Mesothelial cell of epicardium (in vitro differentiated cells): Measurements from ENCODE around the gene MMP17. TPM values are rescaled to one million over a fixed set of nuclear protein-coding genes. Genes with fewer than 3 reads are reported as not detected.

Source experiments
- DNase-seq, 2 experiments: peaks; one replicate each; pipeline ENCODE4 v3.0.0; 2021; ENCODE audit warnings: low spot score in 2 of 2; ENCODE audit not compliant: unreplicated experiment in 2 of 2
- H3K27ac Mint-ChIP-seq: 2 replicates; pipeline ENCODE4 v1.8.0; 2021; ENCODE audit warnings: mixed read lengths
- H3K27me3 Mint-ChIP-seq: 2 replicates; pipeline ENCODE4 v1.8.0; 2021; ENCODE audit warnings: low read depth, mixed read lengths
- H3K36me3 Mint-ChIP-seq: 2 replicates; pipeline ENCODE4 v1.8.0; 2021; ENCODE audit warnings: mixed read lengths
- H3K4me1 Mint-ChIP-seq: 2 replicates; pipeline ENCODE4 v1.8.0; 2021; ENCODE audit warnings: mixed read lengths
- H3K4me3 Mint-ChIP-seq: 2 replicates; pipeline ENCODE4 v1.8.0; 2021; ENCODE audit warnings: mild to moderate bottlenecking, moderate library complexity, mixed read lengths
- H3K9me3 Mint-ChIP-seq: 2 replicates; pipeline ENCODE4 v1.8.0; 2021; ENCODE audit warnings: mixed read lengths
- total RNA-seq: library from RNA; stranded (reverse); gene quantifications from 3 replicates; pipeline ENCODE4 v1.2.1, GENCODE V29; 2021
- TF ChIP-seq, protein P1 (sequence below): fragments of 200-600 bp; sonication (generic); IDR thresholded peaks from one replicate; pipeline ENCODE4 v1.5.0; 2021; ENCODE audit warnings: antibody characterized with exemption; ENCODE audit not compliant: unreplicated experiment

MMP17 gene
- total RNA-seq, 1 donor from 2014 or later, result 1.8 TPM

DNA sequence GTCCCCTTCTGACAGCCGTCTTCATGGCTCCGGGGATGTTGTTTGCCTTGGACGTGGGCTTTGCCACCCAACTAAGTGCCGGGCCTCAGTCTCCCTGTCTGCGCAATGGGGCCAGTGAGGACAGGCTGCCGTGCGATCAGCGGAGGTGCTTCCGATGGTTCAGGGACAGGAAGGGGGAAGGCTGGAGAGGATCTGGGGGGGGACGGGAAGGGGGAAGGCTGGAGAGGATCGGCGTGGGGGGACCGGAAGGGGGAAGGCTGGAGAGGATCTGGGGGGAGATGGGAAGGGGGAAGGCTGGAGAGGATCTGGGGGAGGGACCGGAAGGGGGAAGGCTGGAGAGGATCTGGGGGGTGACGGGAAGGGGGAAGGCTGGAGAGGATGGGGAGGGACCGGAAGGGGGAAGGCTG is 3.4 kb downstream of the MMP17 start:
- H3K36me3 Mint-ChIP-seq, result no peaks in the 10 kb centered on the region
- no peaks in the 10 kb centered on the region for H3K9me3 Mint-ChIP-seq
- H3K27ac Mint-ChIP-seq, result no peak overlapping the region
- no peak for DNase-seq
- TF ChIP-seq, protein P1, sequence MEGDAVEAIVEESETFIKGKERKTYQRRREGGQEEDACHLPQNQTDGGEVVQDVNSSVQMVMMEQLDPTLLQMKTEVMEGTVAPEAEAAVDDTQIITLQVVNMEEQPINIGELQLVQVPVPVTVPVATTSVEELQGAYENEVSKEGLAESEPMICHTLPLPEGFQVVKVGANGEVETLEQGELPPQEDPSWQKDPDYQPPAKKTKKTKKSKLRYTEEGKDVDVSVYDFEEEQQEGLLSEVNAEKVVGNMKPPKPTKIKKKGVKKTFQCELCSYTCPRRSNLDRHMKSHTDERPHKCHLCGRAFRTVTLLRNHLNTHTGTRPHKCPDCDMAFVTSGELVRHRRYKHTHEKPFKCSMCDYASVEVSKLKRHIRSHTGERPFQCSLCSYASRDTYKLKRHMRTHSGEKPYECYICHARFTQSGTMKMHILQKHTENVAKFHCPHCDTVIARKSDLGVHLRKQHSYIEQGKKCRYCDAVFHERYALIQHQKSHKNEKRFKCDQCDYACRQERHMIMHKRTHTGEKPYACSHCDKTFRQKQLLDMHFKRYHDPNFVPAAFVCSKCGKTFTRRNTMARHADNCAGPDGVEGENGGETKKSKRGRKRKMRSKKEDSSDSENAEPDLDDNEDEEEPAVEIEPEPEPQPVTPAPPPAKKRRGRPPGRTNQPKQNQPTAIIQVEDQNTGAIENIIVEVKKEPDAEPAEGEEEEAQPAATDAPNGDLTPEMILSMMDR, result no peak
- no peak overlapping the region for H3K4me3 Mint-ChIP-seq
- H3K27me3 Mint-ChIP-seq, result peaks cover 46% of the 10 kb centered on the region
- H3K4me1 Mint-ChIP-seq, result peaks cover 9% of the 10 kb centered on the region

DNA sequence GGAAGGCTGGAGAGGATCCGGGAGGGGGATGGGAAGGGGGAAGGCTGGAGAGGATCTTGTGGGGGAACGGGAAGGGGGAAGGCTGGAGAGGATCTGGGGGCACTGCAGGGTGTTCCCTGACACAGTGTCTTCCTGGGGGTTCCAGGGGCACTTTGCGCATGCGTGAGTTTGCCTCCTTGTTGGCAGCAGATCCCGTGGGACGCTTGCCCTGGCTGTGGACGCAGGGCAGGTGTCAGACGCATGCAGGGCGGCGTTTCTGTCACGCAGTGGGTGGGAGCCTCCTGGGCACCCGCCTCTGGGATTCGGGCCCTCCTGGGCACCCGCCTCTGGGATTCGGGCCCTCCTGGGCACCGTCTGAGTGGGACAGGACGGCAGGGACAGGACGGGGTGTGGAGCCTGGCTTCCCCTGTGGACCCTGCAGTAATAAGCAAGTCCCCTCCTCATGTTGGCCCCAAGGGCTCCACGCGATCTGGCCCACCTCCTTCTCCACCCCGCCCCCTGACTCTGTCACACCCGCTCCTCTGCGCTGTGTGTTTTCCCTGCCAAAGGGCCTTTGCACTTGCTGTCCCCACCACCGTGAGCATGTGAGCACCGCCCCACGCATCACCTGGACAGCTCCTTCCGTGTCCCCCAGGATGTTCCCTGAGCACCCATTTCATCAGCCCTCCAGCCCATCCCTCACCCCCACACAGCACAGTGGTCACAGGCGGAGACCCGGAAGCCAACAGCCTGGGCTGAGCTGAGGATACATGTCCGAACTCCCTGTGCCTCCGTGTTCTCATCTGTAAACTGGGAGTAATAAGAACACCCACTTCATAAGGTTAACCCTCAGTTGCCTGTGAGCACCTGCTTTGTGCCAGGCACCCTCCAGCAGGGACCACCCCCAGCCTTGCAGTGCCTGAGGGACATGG is 4.4 kb downstream of the MMP17 start:
- H3K36me3 Mint-ChIP-seq, result no peaks in the 10 kb centered on the region
- H3K27me3 Mint-ChIP-seq, result peaks cover 38% of the 10 kb centered on the region
- no peaks in the 10 kb centered on the region for H3K9me3 Mint-ChIP-seq
- TF ChIP-seq, protein P1, result no peak
- no peak overlapping the region for H3K27ac Mint-ChIP-seq
- H3K4me3 Mint-ChIP-seq, result no peak overlapping the region
- H3K4me1 Mint-ChIP-seq, result peaks cover 9% of the 10 kb centered on the region
- no peak for DNase-seq

DNA sequence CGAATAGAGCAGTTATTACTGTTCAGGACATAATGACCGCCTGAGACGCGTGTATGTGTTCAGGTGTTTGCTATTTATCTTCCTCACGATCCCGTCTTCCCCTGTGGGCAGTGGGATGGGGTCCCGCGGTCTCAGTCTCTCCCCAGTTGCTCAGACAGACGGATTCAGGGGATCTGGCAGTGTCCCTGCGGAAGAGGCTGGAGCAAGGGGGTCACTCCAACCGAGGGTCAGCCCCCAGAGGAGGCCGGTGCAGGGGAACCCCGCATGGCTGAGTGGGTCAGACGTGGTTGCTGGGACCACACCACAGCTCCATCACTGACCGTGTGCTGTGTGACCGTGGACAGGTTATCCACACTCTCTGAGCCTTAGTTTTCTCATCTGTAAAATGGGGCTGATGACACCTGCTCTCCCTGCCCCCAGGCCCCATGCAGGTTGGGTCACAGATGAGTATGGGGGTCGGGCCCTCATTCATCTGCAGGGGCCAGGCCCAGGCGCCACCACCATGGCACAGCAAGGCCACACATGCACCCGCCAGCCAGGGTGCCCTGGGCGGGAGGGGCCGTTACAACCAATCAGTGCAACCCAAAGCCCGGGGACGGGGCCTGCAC is 5.2 kb downstream of the MMP17 start:
- peaks cover 9% of the 10 kb centered on the region for H3K4me1 Mint-ChIP-seq
- no peak overlapping the region for H3K4me3 Mint-ChIP-seq
- no peak overlapping the region for H3K27ac Mint-ChIP-seq

DNA sequence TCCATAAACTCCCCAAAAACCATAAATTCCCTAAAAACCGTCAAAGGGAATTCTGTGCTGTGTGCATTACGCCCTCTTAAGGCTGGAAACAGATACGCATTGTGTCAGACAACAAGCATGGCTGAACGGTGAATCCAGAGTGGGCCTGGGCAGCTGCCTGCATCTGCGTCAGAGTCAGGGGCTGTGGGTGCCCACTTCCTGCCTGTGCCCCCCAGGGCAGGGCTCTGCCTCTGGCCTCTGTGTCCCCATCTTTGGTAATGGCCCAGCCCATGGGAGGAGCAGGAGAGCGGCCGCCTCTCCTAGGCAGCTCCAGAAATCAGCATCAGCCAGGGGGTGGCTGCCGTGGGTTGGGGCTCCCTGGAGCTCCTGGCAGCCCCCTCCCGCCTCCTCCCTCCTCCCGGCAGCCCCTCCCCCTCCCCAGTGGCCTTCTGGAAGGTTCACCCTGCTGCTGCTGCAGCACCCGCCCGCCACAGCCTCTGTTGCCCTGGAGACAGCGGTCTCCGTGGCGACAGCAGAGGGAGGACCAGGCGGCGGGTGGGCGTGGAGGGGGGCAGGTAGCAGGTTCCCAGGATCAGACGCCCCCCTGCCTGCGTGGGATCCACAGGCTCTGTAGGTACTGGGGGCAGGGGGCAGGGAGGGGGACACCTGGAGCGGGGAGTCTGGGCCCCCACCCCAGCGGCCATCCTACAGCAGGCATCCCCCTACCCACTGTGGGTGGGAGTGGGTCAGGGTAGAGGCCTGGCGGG is 5.9 kb downstream of the MMP17 start:
- Mint-ChIP-seq H3K27me3 (peaks cover 35% of the 10 kb centered on the region), H3K9me3 (no peaks in the 10 kb centered on the region), H3K4me3 (no peak overlapping the region), H3K4me1 (peaks cover 9% of the 10 kb centered on the region), H3K36me3 (no peaks in the 10 kb centered on the region), H3K27ac (no peak overlapping the region)
- TF ChIP-seq, protein P1, result no peak
- no peak for DNase-seq

More for the DNA sequence above, 5.2 kb downstream of the MMP17 start:
- TF ChIP-seq, protein P1, result peak; percentile 26
- Mint-ChIP-seq H3K27me3 (peaks cover 36% of the 10 kb centered on the region), H3K36me3 (no peaks in the 10 kb centered on the region), H3K9me3 (no peaks in the 10 kb centered on the region)
- DNase-seq, result no peak

DNA sequence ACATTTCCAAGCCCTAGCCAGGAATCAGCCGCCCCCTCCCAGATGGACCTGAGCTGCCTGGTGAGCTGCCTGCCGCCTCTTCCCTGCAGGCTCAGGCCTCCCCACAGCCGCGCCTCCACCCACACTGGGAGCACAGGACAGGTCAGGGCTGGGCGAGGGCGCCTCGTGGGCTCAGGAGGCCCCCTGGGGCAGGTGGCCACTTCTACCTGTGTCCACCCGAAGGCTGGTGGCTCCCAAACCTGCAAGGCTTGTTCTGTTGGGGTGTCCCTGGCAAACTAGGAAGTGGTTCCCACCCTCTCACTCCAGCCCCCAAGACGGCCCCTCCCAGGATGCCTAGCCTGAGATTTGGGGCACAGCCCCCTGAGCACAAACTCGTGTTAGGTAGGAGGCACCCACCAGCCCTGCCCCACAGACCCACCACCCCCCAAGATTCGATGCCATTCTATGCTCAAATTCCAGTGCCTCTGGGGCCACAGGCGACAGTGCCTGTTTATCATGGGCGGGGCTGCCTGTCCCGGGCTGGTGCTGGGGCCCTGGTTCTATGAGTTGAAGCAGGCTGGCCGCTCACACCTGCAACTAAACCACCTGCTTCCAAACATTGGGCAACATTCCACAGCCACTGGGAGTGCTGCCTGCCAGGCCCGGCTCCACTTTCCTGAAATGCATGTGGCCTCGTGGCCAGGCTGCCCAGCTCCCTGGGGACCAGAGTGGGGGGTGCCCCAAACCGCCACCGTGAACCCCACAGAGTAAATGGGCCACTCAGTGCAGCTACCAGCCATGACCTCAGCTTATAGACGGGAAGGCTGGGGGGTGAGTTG is 6.8 kb downstream of the MMP17 start:
- no peaks in the 10 kb centered on the region for H3K9me3 Mint-ChIP-seq
- H3K4me3 Mint-ChIP-seq, result no peak overlapping the region
- DNase-seq, result no peak
- no peaks in the 10 kb centered on the region for H3K36me3 Mint-ChIP-seq
- H3K27ac Mint-ChIP-seq, result no peak overlapping the region
- H3K4me1 Mint-ChIP-seq, result peaks cover 4% of the 10 kb centered on the region
- TF ChIP-seq, protein P1, result no peak
- H3K27me3 Mint-ChIP-seq, result peaks cover 26% of the 10 kb centered on the region
